GM04504 (cell line): Measurements from ENCODE around the gene DHRS3.

Experiments
- DNase-seq: peaks from one replicate; pipeline ENCODE4 v3.0.0-alpha.2; 2012; ENCODE audit warnings: low read depth

DHRS3 gene

DNA sequence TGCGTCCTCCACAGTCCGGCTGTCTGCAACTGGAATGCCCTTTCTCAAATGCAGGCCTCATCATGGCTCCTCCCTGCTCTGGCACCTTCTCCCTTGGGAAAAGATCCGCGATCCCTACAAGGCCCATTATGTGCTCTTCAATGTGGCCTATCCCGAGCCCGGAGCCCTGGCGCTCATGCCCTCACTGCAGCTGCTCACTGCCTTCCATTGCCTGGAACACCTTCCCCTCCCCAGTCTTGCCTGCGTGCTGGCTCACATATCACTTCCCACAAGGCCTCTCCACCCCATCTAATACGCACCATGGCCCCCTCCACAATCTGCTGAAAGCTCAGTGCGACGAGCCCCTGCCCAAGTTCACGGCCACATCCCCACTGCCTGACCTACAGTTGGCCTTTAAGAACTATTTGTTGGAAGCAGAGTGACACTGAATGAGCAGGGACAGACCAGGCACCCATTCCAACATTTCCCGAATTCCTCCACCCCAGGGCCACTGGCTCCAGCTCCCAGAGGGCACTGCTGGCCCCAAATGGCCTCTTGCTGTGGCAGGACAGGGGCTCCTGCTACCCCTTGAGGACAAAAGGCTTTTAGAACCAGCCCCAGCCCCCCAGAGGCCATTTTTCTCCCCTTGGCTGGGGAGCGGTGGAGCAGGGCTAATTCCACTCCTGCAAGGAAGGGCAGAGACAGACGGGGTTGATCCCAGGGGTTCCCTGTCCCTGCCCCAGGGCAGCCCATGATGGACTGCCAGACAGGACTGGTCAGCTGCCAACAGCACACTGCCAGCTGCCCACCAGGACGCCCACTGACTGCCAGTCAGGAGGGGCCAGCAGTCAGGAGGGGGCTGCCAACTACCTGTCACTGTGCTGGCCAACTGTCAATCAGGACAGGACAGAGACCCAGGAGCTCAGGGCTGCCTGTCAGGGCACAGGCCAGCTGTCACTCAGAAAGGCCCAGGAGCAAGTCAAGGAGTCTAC is 64.8 kb downstream of the DHRS3 start:
- DNase-seq = no peak

DNA sequence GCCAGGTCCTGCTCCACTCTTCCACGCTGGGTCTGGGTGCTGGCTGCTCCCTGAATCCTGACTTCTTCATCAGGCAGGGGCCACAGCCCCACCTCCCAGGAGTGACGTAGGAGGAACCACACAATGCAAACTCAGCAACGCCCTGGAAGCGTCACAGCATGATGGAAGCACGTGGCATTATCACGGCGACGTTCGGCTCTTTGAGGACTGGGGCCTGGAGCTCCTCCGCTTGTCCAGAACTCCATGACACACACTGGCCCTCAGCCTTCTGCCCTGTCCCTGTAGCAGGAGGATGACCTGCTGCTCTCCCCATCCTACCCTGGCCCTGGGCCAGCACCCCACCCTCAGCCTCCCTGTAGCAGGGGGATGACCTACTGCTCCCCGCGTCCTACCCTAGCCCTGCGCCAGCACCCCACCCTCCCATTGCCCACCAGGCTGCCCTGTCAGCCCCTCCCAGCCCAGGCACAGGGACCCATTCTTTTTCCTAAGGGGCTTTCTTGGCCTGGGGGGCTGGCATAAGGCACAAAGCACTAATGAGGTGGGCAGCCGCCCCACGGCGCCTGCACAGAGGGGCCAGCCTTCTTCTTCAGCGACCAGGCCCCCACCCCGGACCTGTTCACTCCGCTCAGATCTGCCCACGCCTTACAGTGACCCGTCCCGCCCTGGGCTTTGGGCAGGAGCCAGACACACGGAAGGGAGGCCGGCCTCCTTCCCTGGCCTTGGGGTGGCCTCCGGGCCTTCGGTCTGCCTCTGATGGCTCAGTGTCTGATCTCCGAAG is 65.7 kb downstream of the DHRS3 start:
- no peak for DNase-seq

DNA sequence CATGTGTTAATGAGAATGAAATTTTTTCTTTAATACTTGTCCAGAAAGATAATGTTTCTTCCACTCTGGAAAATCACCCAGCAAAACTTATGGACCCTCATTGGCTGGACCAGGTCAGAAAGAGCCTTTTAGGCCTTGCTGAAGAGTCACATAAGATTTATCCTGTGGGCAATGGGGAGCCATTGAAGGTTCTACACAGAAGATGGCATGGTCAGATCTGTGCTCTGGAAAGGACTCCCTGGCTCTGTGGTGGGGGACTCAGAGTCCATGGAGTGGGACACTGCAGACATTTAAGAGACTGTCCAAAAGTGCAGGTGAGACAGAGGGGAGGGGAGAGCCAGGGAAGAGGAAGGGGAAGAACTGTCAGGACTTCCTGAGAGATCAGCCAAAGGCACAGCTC is 66.4 kb downstream of the DHRS3 start:
- no peak for DNase-seq

DNA sequence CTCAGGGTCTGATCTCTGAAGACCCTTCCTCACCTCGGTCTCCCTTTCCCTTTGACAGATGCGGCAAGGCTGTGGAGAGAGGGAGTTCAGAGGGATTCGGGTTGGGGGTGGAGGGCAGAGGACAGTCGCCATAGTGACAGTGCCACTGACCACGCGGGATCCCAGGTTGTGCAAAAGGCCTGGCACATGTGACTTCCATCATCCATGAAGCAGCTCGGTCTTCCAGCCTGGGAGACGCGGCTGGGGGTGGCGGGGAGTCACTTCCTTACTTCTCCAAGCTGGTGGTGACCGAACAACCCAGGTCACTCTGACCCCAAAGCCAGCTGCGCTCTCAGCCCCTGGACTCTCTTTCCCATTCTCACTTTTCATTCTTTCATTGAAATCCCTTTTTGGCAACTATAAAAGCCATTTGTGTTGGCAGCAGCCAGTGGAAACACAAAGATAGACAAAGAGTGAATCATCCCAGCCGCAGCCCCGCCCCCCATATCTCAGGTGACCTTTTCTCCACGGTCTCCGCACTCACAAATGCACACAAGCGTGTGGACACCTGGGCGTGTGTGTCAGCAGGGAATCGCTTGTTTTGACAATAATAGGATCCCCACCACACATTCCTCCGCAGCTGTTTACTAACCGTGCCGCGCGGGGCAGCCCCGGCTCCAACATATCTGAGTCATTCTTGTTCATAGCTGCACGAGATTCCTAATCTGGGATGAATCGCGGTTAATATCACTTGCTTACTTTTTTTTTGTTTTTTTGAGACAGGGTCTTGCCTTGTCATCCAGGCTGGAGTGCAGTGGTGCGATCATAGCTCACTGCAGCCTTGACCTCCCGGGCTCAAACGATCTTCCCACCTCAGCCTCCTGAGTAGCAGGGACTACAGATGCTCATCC is 68.3 kb downstream of the DHRS3 start:
- DNase-seq = peak; percentile 82

DNA sequence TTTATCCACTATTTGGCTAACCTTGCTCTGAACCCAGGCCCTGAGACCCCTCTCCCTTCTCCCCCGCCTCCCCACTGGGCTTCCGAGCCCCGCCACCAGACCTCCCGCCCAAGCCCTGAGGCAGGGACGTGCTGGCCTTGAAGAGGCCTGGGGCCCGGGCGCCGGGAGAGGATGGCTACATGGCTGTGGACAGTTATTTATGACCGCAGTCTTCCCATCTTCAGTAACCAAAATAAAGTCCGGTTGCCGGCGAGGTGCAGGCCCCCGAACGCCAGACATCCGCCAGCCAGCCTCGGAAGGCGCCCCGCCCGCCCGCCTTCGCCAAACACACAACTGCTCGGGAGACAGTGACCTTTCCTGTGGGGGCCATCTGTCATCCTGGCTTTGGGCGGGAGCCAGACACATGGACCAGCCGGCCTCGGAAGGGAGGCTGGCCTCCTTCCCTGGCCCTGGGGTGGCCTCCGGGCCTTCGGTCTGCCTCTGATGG is 69.0 kb downstream of the DHRS3 start:
- DNase-seq = no peak

DNA sequence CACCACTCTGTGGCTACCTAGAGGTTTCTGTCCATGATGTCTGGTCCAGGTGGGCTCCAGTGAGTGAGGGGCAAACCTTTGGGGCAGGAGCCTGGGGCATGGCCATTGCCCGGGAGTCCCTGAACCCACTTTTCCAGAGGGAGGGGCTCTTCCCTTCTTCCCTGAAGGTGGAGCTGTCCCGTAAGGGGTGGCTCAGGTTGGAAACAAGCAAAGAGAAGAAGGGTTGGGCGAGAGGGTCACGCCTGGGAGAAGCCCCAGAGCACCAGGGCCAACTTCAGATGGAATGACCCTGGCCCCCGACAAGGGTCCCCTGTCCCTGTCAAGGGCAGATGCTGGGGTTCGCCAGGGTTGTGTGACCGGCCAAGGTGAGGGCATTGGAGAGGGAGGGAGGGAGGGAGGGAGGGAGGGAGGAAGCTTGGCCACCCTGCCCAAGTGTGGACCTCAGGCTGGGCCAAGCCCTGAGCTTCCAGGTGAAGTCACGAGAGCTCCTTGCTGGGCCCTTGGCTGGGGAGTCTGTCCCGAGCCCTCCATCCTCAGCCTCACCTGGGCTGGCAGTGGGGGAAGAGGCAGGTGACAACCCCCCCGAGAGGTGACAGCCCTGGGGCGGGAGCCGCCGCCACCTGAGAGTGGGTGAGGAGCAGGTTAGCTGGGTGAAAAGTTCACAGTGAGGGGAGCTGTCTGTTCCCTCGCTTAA is 69.6 kb downstream of the DHRS3 start:
- no peak for DNase-seq

DNA sequence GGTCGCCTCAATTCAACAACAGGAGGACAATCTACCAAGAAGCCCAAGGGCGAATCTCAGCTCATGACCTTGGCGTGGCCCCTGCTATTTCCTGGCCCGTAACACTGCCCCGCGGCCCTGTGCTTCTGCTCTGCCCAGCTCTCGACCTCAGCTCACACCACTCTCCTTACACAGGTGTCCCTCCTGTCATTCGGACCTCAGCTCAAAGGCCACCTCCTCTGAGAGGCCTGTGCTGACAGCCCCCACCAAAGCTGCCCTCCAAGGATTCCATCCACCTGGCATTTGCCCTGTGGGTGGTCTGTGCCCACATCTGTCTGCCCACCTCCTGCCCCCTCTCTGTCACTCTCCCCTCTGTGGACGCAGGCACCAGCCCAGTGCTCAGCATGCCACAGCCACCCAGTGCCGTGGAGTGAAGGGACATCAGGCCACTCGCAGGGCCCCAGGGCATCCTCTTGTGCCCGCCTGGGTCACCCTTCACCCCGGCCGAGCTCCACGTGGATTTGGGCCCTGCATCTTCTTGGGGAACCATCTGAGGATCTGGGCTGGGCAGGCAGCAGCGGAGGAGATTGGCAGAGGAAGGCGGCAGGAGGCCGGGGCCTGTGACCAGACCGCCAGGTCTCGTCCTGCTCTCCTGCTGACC is 70.3 kb downstream of the DHRS3 start:
- no peak for DNase-seq

DNA sequence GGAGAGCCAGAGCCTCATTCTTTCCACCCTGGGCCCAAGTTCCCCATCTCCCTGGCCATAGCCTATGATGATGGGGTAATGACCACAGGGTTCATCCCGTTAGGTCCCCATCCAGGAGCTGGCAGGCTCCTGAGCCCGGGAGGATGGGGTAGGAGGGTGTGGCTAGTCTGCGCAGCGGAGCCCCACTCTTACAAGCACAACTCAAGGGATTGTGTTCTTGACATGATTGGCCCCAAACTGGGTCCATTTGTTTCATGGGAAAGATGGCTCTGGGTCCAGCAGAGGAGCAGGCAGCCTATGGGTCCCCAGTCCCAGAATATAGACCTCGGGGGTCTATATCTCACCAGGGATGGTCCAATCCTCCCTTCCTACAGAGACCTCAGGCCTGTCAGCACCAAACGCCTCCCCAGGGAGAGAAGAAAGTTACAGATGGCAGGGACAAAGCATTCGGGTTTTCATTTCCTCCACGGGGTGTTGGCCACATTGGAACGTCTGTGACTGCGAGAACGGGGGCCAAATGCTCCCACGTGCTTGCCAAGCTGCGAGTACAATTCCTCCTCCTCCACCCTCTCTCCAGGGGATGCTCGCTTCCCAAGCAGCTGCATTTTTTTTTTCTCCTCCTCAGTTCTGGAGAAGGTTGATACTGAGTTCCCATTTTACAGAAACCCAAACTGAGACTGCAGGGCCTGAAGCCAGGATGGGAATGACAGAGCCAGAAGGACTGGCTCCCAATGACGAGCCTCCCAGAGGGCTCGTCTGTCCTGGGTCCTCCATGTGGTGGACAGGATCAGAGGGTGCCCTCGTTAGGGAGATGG is 71.0 kb downstream of the DHRS3 start:
- DNase-seq = no peak

DNA sequence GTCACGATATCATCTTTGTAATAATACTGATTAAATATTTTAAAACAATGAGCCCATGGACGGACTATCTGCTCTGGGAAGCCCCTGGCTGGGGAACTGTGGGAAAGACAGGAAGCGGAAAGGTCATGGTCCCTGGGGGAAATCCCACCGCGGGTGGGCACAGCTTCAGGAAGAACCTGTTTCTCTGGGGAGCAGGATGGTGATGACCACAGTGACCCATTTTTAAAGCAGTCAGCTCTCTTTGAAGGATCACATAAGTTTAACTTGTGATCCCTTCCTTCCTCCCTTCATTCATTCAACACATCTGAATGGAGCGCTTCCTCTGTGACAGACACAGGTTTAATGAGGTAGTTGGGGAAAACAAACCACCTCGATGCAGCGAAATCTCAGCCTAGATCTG is 73.0 kb downstream of the DHRS3 start:
- DNase-seq = no peak

DNA sequence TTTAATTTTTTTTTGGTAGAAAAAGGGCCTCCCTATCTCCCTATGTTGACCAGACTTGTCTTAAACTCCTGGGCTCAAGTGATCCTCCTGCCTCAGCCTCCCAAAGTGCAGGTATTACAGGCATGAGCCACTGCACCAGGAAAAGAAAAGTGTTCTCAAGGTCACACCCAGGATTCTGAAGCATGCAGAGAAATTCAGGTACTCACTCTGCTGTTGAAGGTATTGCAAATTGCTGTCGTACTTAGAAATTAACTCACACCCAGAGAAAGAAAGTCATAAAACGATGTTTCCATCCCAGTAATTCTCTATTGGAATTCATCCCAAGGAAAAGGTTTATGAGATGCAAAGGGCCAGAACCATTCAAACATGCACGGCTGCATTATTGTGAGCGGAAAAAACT is 73.7 kb downstream of the DHRS3 start:
- no peak for DNase-seq

DNA sequence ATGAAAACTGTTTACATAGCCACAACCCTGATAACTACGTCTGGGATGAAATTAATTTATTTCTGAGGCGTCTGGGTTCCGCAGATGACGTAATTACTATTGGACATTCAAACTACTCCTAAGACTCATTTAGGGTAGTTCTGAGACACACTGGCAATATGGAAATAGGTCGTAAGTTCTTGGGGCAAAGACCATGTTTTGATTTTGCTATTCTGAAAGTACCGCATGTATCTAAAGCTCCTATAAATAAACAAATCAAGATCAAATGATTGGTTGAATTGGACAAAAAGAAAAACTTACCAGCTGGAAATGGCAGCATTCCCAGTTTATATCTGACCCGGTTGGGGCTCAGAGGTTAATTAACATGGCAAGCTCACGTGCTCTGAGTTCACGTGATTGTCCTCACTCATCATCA is 74.3 kb downstream of the DHRS3 start:
- DNase-seq = no peak

DNA sequence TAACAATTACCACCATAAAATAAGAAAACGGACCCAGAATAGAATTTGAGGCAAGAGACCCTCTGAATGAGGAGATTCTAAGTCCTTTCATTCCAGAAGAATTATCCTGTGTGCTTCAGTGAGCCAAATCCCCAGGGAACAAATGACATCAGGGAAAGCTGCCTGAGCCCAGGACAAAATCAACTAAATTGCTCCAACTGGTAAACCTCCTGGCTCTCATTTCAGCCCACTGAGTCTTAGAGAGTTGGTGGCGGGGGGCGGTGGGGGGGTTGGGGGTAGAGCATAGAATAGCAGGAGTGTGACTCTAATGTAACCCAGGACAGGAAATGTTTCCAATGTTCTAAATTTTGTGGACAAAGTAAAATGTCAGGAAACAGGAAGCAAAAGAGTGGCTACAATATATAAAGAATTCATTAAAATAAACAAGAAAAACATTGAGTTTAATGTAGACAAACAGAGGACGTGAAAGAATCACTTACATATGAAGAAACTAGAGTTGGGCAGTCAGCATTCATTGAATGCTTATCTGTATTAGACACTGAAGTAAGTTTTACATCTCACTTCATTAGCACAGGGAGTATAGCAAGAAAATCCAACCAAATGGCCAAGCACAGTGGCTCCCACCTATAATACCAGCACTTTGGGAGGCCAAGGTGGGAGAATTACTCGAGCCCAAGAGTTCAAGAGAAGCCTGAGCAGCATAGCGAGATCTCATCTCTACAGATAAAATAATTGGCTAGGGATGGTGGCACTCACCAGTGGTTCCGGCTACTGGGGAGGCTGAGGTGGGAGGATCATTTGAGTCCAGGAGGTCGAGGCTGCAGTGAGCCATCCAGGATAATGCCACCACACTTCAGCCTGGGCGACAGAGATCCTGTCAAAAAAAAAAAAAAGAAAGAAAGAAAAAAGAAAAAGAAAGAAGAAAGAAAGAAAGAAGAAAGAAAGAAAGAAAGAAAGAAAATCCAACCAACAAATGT is 75.1 kb downstream of the DHRS3 start:
- DNase-seq = no peak

DNA sequence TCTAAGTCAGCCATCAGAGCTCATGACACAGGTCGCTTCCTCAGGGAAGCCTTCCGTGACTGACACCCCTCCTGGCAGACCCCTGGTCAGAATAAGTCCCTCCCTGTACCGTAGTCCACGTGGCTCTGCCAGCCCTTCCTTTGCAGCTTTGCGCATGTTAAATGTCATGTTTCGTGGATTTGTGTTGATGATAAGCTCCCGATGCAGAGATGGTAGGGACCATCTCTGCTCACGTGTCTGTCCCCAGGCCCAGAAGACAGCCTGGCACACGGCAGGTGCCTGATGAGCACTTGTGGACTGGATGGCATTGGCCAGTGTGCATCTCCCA is 75.9 kb downstream of the DHRS3 start:
- DNase-seq = no peak

DNA sequence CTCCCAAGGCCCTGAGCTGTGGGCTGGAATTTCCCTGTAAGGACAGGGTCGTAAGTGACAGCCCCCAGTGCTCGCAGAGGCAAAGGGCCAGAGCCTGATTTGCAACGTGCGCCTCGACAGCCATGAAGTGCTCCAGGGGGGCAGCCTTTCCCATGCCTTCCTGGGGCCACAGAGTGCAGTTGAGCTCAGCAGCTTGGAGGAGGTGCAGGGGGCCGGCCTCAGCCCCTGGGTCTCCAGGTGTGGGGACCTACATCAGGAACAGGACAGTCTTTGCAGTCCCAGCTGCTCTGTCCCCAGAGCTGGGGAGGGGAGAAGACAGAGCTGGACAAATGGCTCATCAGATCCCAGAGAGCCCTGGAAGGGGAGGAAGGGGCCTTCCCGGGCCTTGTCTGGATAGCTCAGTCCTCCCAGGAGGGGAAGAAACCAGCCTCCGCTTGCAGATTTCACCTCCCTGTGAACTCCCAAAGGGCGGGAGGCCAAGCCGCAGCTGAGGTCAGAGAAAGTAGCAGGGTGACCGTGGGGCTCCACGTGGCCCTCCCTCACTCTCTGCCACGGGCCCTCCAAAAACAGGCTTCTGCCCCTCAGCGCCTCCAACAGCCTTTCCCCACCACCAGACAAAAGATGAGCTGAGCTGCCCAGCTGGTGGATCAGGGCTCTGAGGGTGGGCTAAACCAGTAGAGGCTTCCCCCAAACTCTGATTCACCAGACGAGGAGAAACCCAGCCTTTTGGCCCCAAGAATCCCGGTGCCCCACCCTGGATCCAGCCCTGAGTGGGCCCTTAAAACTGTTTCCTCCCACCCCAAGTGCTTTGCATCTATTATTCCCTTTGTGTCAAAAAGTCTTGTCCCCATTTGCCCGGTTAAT is 76.5 kb downstream of the DHRS3 start:
- no peak for DNase-seq

DNA sequence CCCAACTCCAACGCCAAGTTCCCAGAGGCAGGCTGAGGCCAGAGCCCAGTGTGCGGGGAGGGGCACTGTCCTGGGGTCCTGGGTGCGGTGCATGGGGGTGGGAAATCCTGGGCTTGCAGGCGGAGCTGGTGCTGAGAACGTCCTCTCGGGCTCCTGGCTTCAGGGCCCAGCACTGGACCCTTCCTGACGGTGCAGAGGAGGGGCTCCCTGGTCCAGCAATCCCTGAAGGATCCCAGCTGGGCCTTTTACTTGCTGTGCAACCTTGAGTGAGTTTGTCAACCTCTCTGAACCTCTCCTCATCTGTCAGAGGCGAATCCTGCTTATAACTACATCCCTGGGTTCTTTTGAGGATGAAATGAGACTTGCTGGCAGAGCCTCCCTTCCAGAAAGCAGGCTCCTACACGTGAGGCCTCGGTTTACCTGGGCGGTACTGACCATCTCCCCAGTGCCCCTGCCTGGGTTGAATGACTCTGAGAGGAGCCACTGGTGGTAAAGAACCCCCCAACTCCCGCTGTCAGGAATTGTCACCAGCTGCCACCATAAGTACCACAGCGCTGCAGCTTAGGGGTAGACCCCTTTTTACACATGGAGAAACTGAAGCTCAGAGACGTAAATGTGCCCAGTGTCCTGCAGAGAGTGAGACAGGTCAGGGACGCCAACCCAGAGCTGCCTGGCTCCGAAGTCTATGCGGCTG is 77.3 kb downstream of the DHRS3 start:
- DNase-seq = no peak

DNA sequence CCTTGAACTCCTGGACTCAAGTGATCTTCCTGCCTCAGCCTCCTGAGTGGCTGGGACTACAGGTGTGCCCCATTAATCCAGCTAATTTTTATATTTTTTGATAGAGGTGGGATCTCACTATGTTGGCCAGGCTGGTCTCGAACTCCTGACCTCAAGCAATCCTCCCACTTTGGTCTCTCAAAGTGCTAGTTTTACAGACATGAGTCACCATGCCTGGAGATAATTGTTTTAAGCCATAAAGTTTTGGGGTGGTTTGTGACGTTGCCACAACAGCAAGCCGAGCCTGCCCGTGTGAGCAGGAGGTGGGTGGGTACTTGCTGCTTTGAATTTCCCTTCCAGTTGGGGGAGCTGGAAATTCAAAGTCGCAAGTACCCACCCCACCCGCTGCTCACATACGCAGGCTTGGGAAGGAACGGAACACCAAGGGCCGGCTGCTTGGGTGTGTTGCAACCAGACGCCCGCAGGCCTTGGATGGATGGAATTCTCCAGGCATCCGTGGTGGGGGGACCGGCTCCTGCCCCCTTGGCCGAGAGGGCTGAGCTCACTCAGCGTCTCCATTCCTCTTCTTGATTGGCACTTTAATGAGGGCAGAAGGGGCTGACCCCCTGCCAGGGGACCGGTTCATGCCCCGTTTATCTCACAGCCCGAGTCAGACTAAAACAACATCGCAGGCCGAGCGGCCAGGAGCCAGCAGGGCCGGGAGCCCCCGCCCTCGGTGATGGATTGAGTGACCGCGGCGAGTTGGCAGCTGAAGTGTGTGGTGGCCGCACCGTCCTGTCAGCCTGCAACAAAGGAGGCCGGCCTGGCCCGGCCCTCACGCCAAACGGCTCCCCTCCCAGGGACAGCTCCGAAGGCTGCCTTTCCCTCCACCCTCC is 78.1 kb downstream of the DHRS3 start:
- DNase-seq = peak; percentile 96
